ENCODE data around the gene PLA2G6.

The PLA2G6 gene

GRCh38 chr22:38088629-38089473 is 92.8 kb downstream of the PLA2G6 start:
- peak overlapping the region; percentile 81 for H3K4me2 ChIP-seq (ENCODE audit: low read length)
- peaks cover 4% of the 10 kb centered on the region for H3K4me1 ChIP-seq (ENCODE audit: control insufficient read depth, insufficient read depth, low read length)
- H3K9me3 ChIP-seq (replicated peaks; ENCODE audit: low read length) = no peaks in the 10 kb centered on the region
- H3K4me3 ChIP-seq (ENCODE audit: low read length) = peak overlapping the region; percentile 63
- peaks cover 12% of the 10 kb centered on the region for H3K27me3 ChIP-seq (ENCODE audit: control insufficient read depth, insufficient read depth, low read length)
- no peaks in the 10 kb centered on the region for H3K36me3 ChIP-seq (ENCODE audit: insufficient read depth, low read length)
- H3K9ac ChIP-seq (ENCODE audit: low read depth, low read length) = peak overlapping the region; percentile 41

GRCh38 chr22:38087855-38088254 is 93.8 kb downstream of the PLA2G6 start:
- Histone ChIP-seq H3K27me3 (ENCODE audit: control insufficient read depth, insufficient read depth, low read length) (peaks cover 12% of the 10 kb centered on the region), H3K4me1 (ENCODE audit: control insufficient read depth, insufficient read depth, low read length) (peaks cover 4% of the 10 kb centered on the region), H3K9me3 (replicated peaks; ENCODE audit: low read length) (no peaks in the 10 kb centered on the region), H3K36me3 (ENCODE audit: insufficient read depth, low read length) (no peaks in the 10 kb centered on the region), H3K4me2 (ENCODE audit: low read length) (peak overlapping the region; percentile 81), H3K4me3 (ENCODE audit: low read length) (no peak overlapping the region), H3K9ac (ENCODE audit: low read depth, low read length) (no peak overlapping the region)

- H3K9me3 ChIP-seq (replicated peaks; ENCODE audit: low read length) = no peaks in the 10 kb centered on the region
- H3K36me3 ChIP-seq (ENCODE audit: insufficient read depth, low read length) = no peaks in the 10 kb centered on the region
- H3K27me3 ChIP-seq (ENCODE audit: control insufficient read depth, insufficient read depth, low read length) = peaks cover 16% of the 10 kb centered on the region
- H3K4me3 ChIP-seq (ENCODE audit: low read length) = no peak overlapping the region
- H3K9ac ChIP-seq (ENCODE audit: low read depth, low read length) = no peak overlapping the region
- H3K4me2 ChIP-seq (ENCODE audit: low read length) = no peak overlapping the region
- H3K4me1 ChIP-seq (ENCODE audit: control insufficient read depth, insufficient read depth, low read length) = peaks cover 4% of the 10 kb centered on the region
These were observed 94.7 kb downstream of the PLA2G6 start for GRCh38 chr22:38086942-38087341.

- H3K4me1 ChIP-seq (ENCODE audit: control insufficient read depth, insufficient read depth, low read length) = peaks cover 10% of the 10 kb centered on the region
- no peak overlapping the region for H3K4me2 ChIP-seq (ENCODE audit: low read length)
- no peaks in the 10 kb centered on the region for H3K9me3 ChIP-seq (replicated peaks; ENCODE audit: low read length)
- no peak overlapping the region for H3K4me3 ChIP-seq (ENCODE audit: low read length)
- peaks cover 17% of the 10 kb centered on the region for H3K27me3 ChIP-seq (ENCODE audit: control insufficient read depth, insufficient read depth, low read length)
- no peaks in the 10 kb centered on the region for H3K36me3 ChIP-seq (ENCODE audit: insufficient read depth, low read length)
- H3K9ac ChIP-seq (ENCODE audit: low read depth, low read length) = no peak overlapping the region
These were observed 95.4 kb downstream of the PLA2G6 start for GRCh38 chr22:38086001-38086845.

- H3K4me1 ChIP-seq (ENCODE audit: control insufficient read depth, insufficient read depth, low read length) = peaks cover 15% of the 10 kb centered on the region
- H3K36me3 ChIP-seq (ENCODE audit: insufficient read depth, low read length) = no peaks in the 10 kb centered on the region
- no peak overlapping the region for H3K4me3 ChIP-seq (ENCODE audit: low read length)
- no peak overlapping the region for H3K9ac ChIP-seq (ENCODE audit: low read depth, low read length)
- peaks cover 15% of the 10 kb centered on the region for H3K27me3 ChIP-seq (ENCODE audit: control insufficient read depth, insufficient read depth, low read length)
- H3K4me2 ChIP-seq (ENCODE audit: low read length) = no peak overlapping the region
- H3K9me3 ChIP-seq (replicated peaks; ENCODE audit: low read length) = no peaks in the 10 kb centered on the region
These were observed 96.1 kb downstream of the PLA2G6 start for GRCh38 chr22:38085501-38085900.

- Histone ChIP-seq H3K36me3 (ENCODE audit: insufficient read depth, low read length) (no peaks in the 10 kb centered on the region), H3K27me3 (ENCODE audit: control insufficient read depth, insufficient read depth, low read length) (peaks cover 19% of the 10 kb centered on the region), H3K4me2 (ENCODE audit: low read length) (no peak overlapping the region), H3K9me3 (replicated peaks; ENCODE audit: low read length) (no peaks in the 10 kb centered on the region), H3K4me3 (ENCODE audit: low read length) (no peak overlapping the region), H3K4me1 (ENCODE audit: control insufficient read depth, insufficient read depth, low read length) (peaks cover 15% of the 10 kb centered on the region), H3K9ac (ENCODE audit: low read depth, low read length) (no peak overlapping the region)
These were observed 96.6 kb downstream of the PLA2G6 start for GRCh38 chr22:38085056-38085455.

GRCh38 chr22:38083931-38084631 is 97.5 kb downstream of the PLA2G6 start, which contains the start of gene SLC16A8:
Gene SLC16A8 (minus strand): TSS chr22:38084184. CDS start chr22:38082873, 1,311 bp downstream.
- Histone ChIP-seq H3K4me2 (ENCODE audit: low read length) (no peak within 1 kb of the TSS), H3K9ac (ENCODE audit: low read depth, low read length) (no peak within 1 kb of the TSS), H3K4me3 (ENCODE audit: low read length) (no peak within 1 kb of the TSS), H3K9me3 (replicated peaks; ENCODE audit: low read length) (no peaks in the 10 kb centered on the region), H3K36me3 (ENCODE audit: insufficient read depth, low read length) (no peaks in the 10 kb centered on the region), H3K27me3 (ENCODE audit: control insufficient read depth, insufficient read depth, low read length) (peaks cover 19% of the 10 kb centered on the region), H3K4me1 (ENCODE audit: control insufficient read depth, insufficient read depth, low read length) (peaks cover 15% of the 10 kb centered on the region)

- Histone ChIP-seq H3K4me3 (ENCODE audit: low read length) (no peak overlapping the region), H3K4me1 (ENCODE audit: control insufficient read depth, insufficient read depth, low read length) (peaks cover 12% of the 10 kb centered on the region), H3K36me3 (ENCODE audit: insufficient read depth, low read length) (no peaks in the 10 kb centered on the region), H3K27me3 (ENCODE audit: control insufficient read depth, insufficient read depth, low read length) (peaks cover 19% of the 10 kb centered on the region), H3K4me2 (ENCODE audit: low read length) (no peak overlapping the region), H3K9ac (ENCODE audit: low read depth, low read length) (no peak overlapping the region), H3K9me3 (replicated peaks; ENCODE audit: low read length) (no peaks in the 10 kb centered on the region)
These were observed 98.5 kb downstream of the PLA2G6 start for GRCh38 chr22:38082986-38083710.

GRCh38 chr22:38081941-38082828 is 99.4 kb downstream of the PLA2G6 start:
- Histone ChIP-seq H3K4me3 (ENCODE audit: low read length) (peak overlapping the region; percentile 64), H3K4me1 (ENCODE audit: control insufficient read depth, insufficient read depth, low read length) (peaks cover 12% of the 10 kb centered on the region), H3K36me3 (ENCODE audit: insufficient read depth, low read length) (no peaks in the 10 kb centered on the region), H3K4me2 (ENCODE audit: low read length) (peak overlapping the region; percentile 89), H3K9ac (ENCODE audit: low read depth, low read length) (no peak overlapping the region), H3K27me3 (ENCODE audit: control insufficient read depth, insufficient read depth, low read length) (peaks cover 15% of the 10 kb centered on the region), H3K9me3 (replicated peaks; ENCODE audit: low read length) (no peaks in the 10 kb centered on the region)

- H3K4me3 ChIP-seq (ENCODE audit: low read length) = peak overlapping the region; percentile 64
- H3K4me1 ChIP-seq (ENCODE audit: control insufficient read depth, insufficient read depth, low read length) = peaks cover 12% of the 10 kb centered on the region
- H3K4me2 ChIP-seq (ENCODE audit: low read length) = peak overlapping the region; percentile 89
- H3K27me3 ChIP-seq (ENCODE audit: control insufficient read depth, insufficient read depth, low read length) = peaks cover 15% of the 10 kb centered on the region
- no peaks in the 10 kb centered on the region for H3K36me3 ChIP-seq (ENCODE audit: insufficient read depth, low read length)
- H3K9ac ChIP-seq (ENCODE audit: low read depth, low read length) = no peak overlapping the region
- H3K9me3 ChIP-seq (replicated peaks; ENCODE audit: low read length) = no peaks in the 10 kb centered on the region
These were observed 100.0 kb downstream of the PLA2G6 start for GRCh38 chr22:38081636-38081940.

Data from skeletal muscle satellite cell (primary cell).